DOHH2 (cell line): ENCODE data around the gene PNRC1.

Experiments
- EZH2phosphoT487 ChIP-seq: fragments of 200-600 bp; sonication (generic); IDR thresholded peaks from 2 replicates; pipeline ENCODE4 v1.6.1; 2017; ENCODE audit warnings: borderline replicate concordance, mild to moderate bottlenecking, antibody characterized with exemption, low read length, moderate library complexity, mixed read lengths
- TF ChIP-seq, protein P1 (sequence below): fragments of 200-600 bp; sonication (generic); IDR thresholded peaks from one replicate; pipeline ENCODE4 v1.5.1; 2014; ENCODE audit warnings: antibody characterized with exemption, mild to moderate bottlenecking, low read depth, low read length; ENCODE audit not compliant: poor library complexity, severe bottlenecking

DNA sequence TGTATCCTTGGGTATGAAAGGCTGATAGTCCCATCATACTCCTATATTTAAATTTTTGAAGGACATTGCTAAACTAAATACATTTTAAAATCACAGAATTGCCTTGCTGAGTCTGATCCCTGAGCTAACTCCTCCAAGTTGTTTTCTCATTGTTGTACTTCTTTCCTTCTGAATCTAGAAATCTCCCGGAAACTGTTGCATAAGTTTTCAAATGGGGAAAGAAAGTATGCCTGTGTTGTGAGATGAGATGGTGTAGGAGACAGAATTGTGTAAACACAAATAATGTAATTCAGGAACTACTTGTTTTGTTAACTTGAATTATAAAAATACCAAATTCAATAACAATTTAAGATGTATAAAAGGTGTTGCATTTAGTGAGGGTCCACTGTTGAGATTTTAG lies 7.3 kb downstream of the PNRC1 start:
- TF ChIP-seq, protein P1, sequence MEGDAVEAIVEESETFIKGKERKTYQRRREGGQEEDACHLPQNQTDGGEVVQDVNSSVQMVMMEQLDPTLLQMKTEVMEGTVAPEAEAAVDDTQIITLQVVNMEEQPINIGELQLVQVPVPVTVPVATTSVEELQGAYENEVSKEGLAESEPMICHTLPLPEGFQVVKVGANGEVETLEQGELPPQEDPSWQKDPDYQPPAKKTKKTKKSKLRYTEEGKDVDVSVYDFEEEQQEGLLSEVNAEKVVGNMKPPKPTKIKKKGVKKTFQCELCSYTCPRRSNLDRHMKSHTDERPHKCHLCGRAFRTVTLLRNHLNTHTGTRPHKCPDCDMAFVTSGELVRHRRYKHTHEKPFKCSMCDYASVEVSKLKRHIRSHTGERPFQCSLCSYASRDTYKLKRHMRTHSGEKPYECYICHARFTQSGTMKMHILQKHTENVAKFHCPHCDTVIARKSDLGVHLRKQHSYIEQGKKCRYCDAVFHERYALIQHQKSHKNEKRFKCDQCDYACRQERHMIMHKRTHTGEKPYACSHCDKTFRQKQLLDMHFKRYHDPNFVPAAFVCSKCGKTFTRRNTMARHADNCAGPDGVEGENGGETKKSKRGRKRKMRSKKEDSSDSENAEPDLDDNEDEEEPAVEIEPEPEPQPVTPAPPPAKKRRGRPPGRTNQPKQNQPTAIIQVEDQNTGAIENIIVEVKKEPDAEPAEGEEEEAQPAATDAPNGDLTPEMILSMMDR = no peak
- TF ChIP-seq EZH2phosphoT487 = no peak
